GM13976 (cell line): Measurements from ENCODE around the gene NLRC5.

Experiments used
- DNase-seq: peaks from one replicate; pipeline ENCODE4 v3.0.0; 2012; ENCODE audit warnings: low spot score
- CTCF ChIP-seq: IDR thresholded peaks from 2 replicates; pipeline ENCODE4 v1.5.1; 2012; ENCODE audit warnings: borderline replicate concordance, mild to moderate bottlenecking; ENCODE audit not compliant: insufficient read depth; ENCODE audit errors: extremely low read depth, missing control alignments, control extremely low read depth
- in situ Hi-C: fragments of 300-500 bp; cut with MboI; formaldehyde crosslinking; loops from one replicate; pipeline ENCODE4 v1.12.0; 2022; ENCODE audit warnings: low sequenced_read_pairs, mixed read lengths, inconsistent platforms; ENCODE audit not compliant: unreplicated experiment

Gene NLRC5

DNA sequence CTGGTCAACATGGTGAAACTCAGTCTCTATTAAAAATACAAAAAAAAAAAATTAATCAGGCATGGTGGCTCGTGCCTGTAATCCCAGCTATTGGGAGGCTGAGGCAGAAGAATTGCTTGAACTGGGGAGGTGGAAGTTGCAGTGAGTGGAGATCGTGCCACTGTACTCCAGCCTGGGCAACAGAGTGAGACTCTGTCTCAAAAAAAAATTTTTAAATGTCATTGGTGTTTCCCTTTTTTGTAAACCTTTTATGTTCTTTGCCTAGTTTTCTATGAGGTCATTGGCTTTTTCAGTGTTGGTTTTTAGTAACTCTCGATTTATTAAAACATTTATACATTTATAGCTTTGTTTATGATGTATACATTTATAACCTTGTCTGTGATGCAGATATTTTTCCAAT is 18.2 kb downstream of the NLRC5 start:
- DNase-seq = no peak
- in situ Hi-C loops = no loop called here
- no peak for TF ChIP-seq CTCF

DNA sequence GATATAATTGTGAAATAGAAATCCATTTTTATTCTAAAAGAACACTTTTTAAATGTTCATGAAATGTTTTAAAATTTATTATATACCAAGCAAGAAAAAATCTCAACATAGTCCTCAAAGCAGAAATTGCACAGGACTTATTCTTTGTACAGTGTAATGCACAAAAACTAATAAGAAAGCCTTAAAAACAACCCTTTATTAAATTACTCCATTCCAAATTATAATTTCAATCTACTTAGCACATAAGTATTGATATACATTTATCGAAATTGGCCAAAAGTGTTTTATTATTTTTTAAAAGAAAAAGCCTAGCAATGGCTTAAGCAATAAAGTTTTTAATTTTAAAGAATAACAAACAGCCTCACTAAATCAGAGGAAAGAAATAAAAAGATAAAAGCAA is 19.1 kb downstream of the NLRC5 start:
- no peak for DNase-seq
- TF ChIP-seq CTCF = no peak
- in situ Hi-C loops = no loop called here

DNA sequence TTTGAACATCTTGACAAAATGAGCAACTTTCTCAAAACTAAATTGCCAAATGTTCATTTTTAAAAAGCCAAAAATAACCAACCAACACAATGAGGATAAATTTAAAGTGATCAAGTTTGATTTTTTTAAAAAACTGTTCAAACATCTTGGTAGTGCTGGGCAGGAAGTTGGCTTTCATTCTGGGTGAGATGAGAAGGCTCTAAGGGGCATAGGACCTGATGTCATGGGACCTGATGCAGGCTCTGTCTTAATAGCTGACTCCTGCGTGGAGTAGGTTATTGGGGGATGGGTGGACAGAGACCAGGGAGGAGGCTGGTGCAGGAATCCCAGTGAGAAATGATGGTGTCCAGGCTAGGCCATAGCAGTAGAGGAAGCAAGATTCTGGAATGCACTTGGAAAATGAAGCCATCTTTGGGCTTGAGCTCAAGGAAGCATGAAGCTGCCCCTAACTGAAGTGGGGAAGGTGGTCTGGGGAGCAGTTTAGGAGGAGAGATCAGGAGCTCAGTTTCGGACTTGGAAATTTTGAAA is 20.4 kb downstream of the NLRC5 start:
- TF ChIP-seq CTCF = no peak
- in situ Hi-C loops = no loop called here
- no peak for DNase-seq

DNA sequence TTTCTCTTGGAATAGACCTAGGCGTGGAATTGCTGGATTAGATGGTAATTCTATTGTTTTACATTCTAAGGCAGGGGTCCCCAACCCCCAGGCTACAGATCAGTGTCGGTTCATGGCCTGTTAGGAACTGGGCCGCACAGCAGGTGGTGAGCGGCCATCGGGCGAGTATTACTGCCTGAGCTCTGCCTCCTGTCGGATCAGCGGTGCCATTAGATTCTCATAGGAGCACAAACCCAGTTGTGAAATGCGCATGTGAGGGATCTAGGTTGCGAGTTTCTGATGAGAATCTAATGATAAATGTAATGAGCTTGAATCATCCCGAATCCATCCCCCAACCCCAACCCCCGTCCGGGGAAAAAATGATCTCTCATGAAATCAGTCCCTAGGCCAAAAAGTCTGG is 23.0 kb downstream of the NLRC5 start:
- in situ Hi-C loops = no loop called here
- DNase-seq = no peak
- TF ChIP-seq CTCF = no peak

DNA sequence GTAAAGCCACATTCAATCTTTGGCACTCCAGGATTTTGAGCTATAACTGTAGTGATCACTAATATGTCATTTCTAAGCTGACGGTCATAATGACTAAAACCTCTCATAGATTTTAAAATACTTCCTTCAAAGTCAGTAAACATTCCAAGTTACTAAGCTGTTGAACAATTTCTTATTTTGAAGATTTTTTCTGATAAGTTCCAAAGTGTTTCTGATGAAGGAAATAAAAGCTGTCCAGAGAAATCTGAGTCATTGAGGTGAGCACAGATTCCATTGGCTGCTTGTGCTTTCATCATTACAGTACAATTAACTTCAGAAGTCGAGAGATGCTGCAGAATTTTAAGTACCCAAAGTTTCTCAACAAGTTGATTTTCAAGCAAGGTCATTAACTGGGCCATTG is 23.9 kb downstream of the NLRC5 start:
- DNase-seq = no peak
- in situ Hi-C loops = no loop called here
- no peak for TF ChIP-seq CTCF

GRCh38 chr16:57013902-57014301 is 24.5 kb downstream of the NLRC5 start:
- in situ Hi-C loops = no loop called here
- no peak for TF ChIP-seq CTCF
- DNase-seq = no peak

GRCh38 chr16:57016301-57016700 is 26.9 kb downstream of the NLRC5 start:
- in situ Hi-C loops = no loop called here
- TF ChIP-seq CTCF = no peak
- no peak for DNase-seq
